ENCODE data around the gene TMPRSS15.

TMPRSS15 gene

GRCh38 chr21:18340387-18340942 is 63.1 kb downstream of the TMPRSS15 start:
- no peak for DNase-seq (ENCODE audit: low read depth)
- peaks cover 6% of the 10 kb centered on the region for H3K4me1 ChIP-seq (ENCODE audit: control insufficient read depth, insufficient read depth, low read length)

GRCh38 chr21:18335651-18336236 is 67.8 kb downstream of the TMPRSS15 start:
- H3K4me3 ChIP-seq (ENCODE audit: low read length) = no peak overlapping the region
- no peaks in the 10 kb centered on the region for H3K9me3 ChIP-seq (ENCODE audit: control insufficient read depth, low read length)
- no peak overlapping the region for H3K9ac ChIP-seq (ENCODE audit: low read length)
- H3K4me1 ChIP-seq (ENCODE audit: control insufficient read depth, insufficient read depth, low read length) = peaks cover 1% of the 10 kb centered on the region
- no peaks in the 10 kb centered on the region for H3K27me3 ChIP-seq (replicated peaks; ENCODE audit: control insufficient read depth, insufficient read depth, low read length)
- H3K36me3 ChIP-seq (ENCODE audit: control insufficient read depth, insufficient read depth, low read length, severe bottlenecking) = no peaks in the 10 kb centered on the region
- no peak for DNase-seq (ENCODE audit: low read depth)

More at GRCh38 chr21:18340387-18340942, 63.1 kb downstream of the TMPRSS15 start:
- no peaks in the 10 kb centered on the region for H3K9me3 ChIP-seq (ENCODE audit: control insufficient read depth, low read length)
- no peak overlapping the region for H3K9ac ChIP-seq (ENCODE audit: low read length)
- no peaks in the 10 kb centered on the region for H3K36me3 ChIP-seq (ENCODE audit: control insufficient read depth, insufficient read depth, low read length, severe bottlenecking)
- H3K27me3 ChIP-seq (replicated peaks; ENCODE audit: control insufficient read depth, insufficient read depth, low read length) = no peaks in the 10 kb centered on the region
- no peak overlapping the region for H3K4me3 ChIP-seq (ENCODE audit: low read length)

GRCh38 chr21:18334066-18334465 is 69.5 kb downstream of the TMPRSS15 start:
- Histone ChIP-seq H3K9ac (ENCODE audit: low read length) (no peak overlapping the region), H3K9me3 (ENCODE audit: control insufficient read depth, low read length) (no peaks in the 10 kb centered on the region), H3K4me3 (ENCODE audit: low read length) (no peak overlapping the region), H3K36me3 (ENCODE audit: control insufficient read depth, insufficient read depth, low read length, severe bottlenecking) (no peaks in the 10 kb centered on the region), H3K27me3 (replicated peaks; ENCODE audit: control insufficient read depth, insufficient read depth, low read length) (no peaks in the 10 kb centered on the region), H3K4me1 (ENCODE audit: control insufficient read depth, insufficient read depth, low read length) (no peaks in the 10 kb centered on the region)
- DNase-seq (ENCODE audit: low read depth) = no peak

- H3K9ac ChIP-seq (ENCODE audit: low read length) = no peak overlapping the region
- H3K36me3 ChIP-seq (ENCODE audit: control insufficient read depth, insufficient read depth, low read length, severe bottlenecking) = no peaks in the 10 kb centered on the region
- H3K9me3 ChIP-seq (ENCODE audit: control insufficient read depth, low read length) = peaks cover 8% of the 10 kb centered on the region
- H3K27me3 ChIP-seq (replicated peaks; ENCODE audit: control insufficient read depth, insufficient read depth, low read length) = no peaks in the 10 kb centered on the region
- no peak overlapping the region for H3K4me3 ChIP-seq (ENCODE audit: low read length)
- H3K4me1 ChIP-seq (ENCODE audit: control insufficient read depth, insufficient read depth, low read length) = no peaks in the 10 kb centered on the region
- no peak for DNase-seq (ENCODE audit: low read depth)
Observed at GRCh38 chr21:18318156-18318555, 85.4 kb downstream of the TMPRSS15 start.

GRCh38 chr21:18298228-18298627 is 105.4 kb downstream of the TMPRSS15 start:
- Histone ChIP-seq H3K4me3 (ENCODE audit: low read length) (no peak overlapping the region), H3K36me3 (ENCODE audit: control insufficient read depth, insufficient read depth, low read length, severe bottlenecking) (no peaks in the 10 kb centered on the region), H3K9ac (ENCODE audit: low read length) (no peak overlapping the region), H3K9me3 (ENCODE audit: control insufficient read depth, low read length) (no peaks in the 10 kb centered on the region), H3K4me1 (ENCODE audit: control insufficient read depth, insufficient read depth, low read length) (no peaks in the 10 kb centered on the region), H3K27me3 (replicated peaks; ENCODE audit: control insufficient read depth, insufficient read depth, low read length) (peaks cover 1% of the 10 kb centered on the region)
- no peak for DNase-seq (ENCODE audit: low read depth)

- Histone ChIP-seq H3K4me3 (ENCODE audit: low read length) (no peak overlapping the region), H3K36me3 (ENCODE audit: control insufficient read depth, insufficient read depth, low read length, severe bottlenecking) (no peaks in the 10 kb centered on the region), H3K9me3 (ENCODE audit: control insufficient read depth, low read length) (no peaks in the 10 kb centered on the region), H3K4me1 (ENCODE audit: control insufficient read depth, insufficient read depth, low read length) (no peaks in the 10 kb centered on the region), H3K27me3 (replicated peaks; ENCODE audit: control insufficient read depth, insufficient read depth, low read length) (peaks cover 7% of the 10 kb centered on the region), H3K9ac (ENCODE audit: low read length) (no peak overlapping the region)
- DNase-seq (ENCODE audit: low read depth) = no peak
Observed at GRCh38 chr21:18294100-18294499, 109.5 kb downstream of the TMPRSS15 start.

- Histone ChIP-seq H3K9ac (ENCODE audit: low read length) (no peak overlapping the region), H3K4me3 (ENCODE audit: low read length) (no peak overlapping the region), H3K4me1 (ENCODE audit: control insufficient read depth, insufficient read depth, low read length) (no peaks in the 10 kb centered on the region), H3K36me3 (ENCODE audit: control insufficient read depth, insufficient read depth, low read length, severe bottlenecking) (no peaks in the 10 kb centered on the region), H3K27me3 (replicated peaks; ENCODE audit: control insufficient read depth, insufficient read depth, low read length) (peaks cover 9% of the 10 kb centered on the region), H3K9me3 (ENCODE audit: control insufficient read depth, low read length) (no peaks in the 10 kb centered on the region)
- no peak for DNase-seq (ENCODE audit: low read depth)
Observed at GRCh38 chr21:18289876-18290275, 113.7 kb downstream of the TMPRSS15 start.

- no peak for DNase-seq (ENCODE audit: low read depth)
- Histone ChIP-seq H3K36me3 (ENCODE audit: control insufficient read depth, insufficient read depth, low read length, severe bottlenecking) (no peaks in the 10 kb centered on the region), H3K9ac (ENCODE audit: low read length) (no peak overlapping the region), H3K9me3 (ENCODE audit: control insufficient read depth, low read length) (no peaks in the 10 kb centered on the region), H3K4me1 (ENCODE audit: control insufficient read depth, insufficient read depth, low read length) (no peaks in the 10 kb centered on the region), H3K4me3 (ENCODE audit: low read length) (no peak overlapping the region), H3K27me3 (replicated peaks; ENCODE audit: control insufficient read depth, insufficient read depth, low read length) (peaks cover 2% of the 10 kb centered on the region)
Observed at GRCh38 chr21:18285379-18285778, 118.2 kb downstream of the TMPRSS15 start.

- DNase-seq (ENCODE audit: low read depth) = no peak
- H3K27me3 ChIP-seq (replicated peaks; ENCODE audit: control insufficient read depth, insufficient read depth, low read length) = peaks cover 3% of the 10 kb centered on the region
- no peak overlapping the region for H3K9ac ChIP-seq (ENCODE audit: low read length)
- no peaks in the 10 kb centered on the region for H3K9me3 ChIP-seq (ENCODE audit: control insufficient read depth, low read length)
- no peaks in the 10 kb centered on the region for H3K4me1 ChIP-seq (ENCODE audit: control insufficient read depth, insufficient read depth, low read length)
- no peak overlapping the region for H3K4me3 ChIP-seq (ENCODE audit: low read length)
- H3K36me3 ChIP-seq (ENCODE audit: control insufficient read depth, insufficient read depth, low read length, severe bottlenecking) = no peaks in the 10 kb centered on the region
Observed at GRCh38 chr21:18275781-18276180, 127.8 kb downstream of the TMPRSS15 start.

GRCh38 chr21:18274370-18274769 is 129.2 kb downstream of the TMPRSS15 start:
- DNase-seq (ENCODE audit: low read depth) = no peak
- Histone ChIP-seq H3K9ac (ENCODE audit: low read length) (no peak overlapping the region), H3K36me3 (ENCODE audit: control insufficient read depth, insufficient read depth, low read length, severe bottlenecking) (no peaks in the 10 kb centered on the region), H3K4me3 (ENCODE audit: low read length) (no peak overlapping the region), H3K4me1 (ENCODE audit: control insufficient read depth, insufficient read depth, low read length) (no peaks in the 10 kb centered on the region), H3K9me3 (ENCODE audit: control insufficient read depth, low read length) (no peaks in the 10 kb centered on the region), H3K27me3 (replicated peaks; ENCODE audit: control insufficient read depth, insufficient read depth, low read length) (peaks cover 3% of the 10 kb centered on the region)

GRCh38 chr21:18273400-18273799 is 130.2 kb downstream of the TMPRSS15 start:
- no peak for DNase-seq (ENCODE audit: low read depth)
- Histone ChIP-seq H3K9ac (ENCODE audit: low read length) (no peak overlapping the region), H3K36me3 (ENCODE audit: control insufficient read depth, insufficient read depth, low read length, severe bottlenecking) (no peaks in the 10 kb centered on the region), H3K4me1 (ENCODE audit: control insufficient read depth, insufficient read depth, low read length) (no peaks in the 10 kb centered on the region), H3K4me3 (ENCODE audit: low read length) (no peak overlapping the region), H3K9me3 (ENCODE audit: control insufficient read depth, low read length) (no peaks in the 10 kb centered on the region), H3K27me3 (replicated peaks; ENCODE audit: control insufficient read depth, insufficient read depth, low read length) (peaks cover 3% of the 10 kb centered on the region)

GRCh38 chr21:18269856-18270255 is 133.7 kb downstream of the TMPRSS15 start:
- Histone ChIP-seq H3K4me1 (ENCODE audit: control insufficient read depth, insufficient read depth, low read length) (peaks cover 8% of the 10 kb centered on the region), H3K9me3 (ENCODE audit: control insufficient read depth, low read length) (no peaks in the 10 kb centered on the region), H3K4me3 (ENCODE audit: low read length) (no peak overlapping the region), H3K27me3 (replicated peaks; ENCODE audit: control insufficient read depth, insufficient read depth, low read length) (no peaks in the 10 kb centered on the region), H3K36me3 (ENCODE audit: control insufficient read depth, insufficient read depth, low read length, severe bottlenecking) (no peaks in the 10 kb centered on the region), H3K9ac (ENCODE audit: low read length) (no peak overlapping the region)
- DNase-seq (ENCODE audit: low read depth) = no peak

Data from adipocyte (in vitro differentiated cells).